GM19238 (cell line): Measurements from ENCODE around the gene CGNL1.

Source experiments
- DNase-seq: peaks from one replicate; pipeline ENCODE4 v3.0.0; 2011; ENCODE audit warnings: low spot score; ENCODE audit not compliant: insufficient read length

Gene CGNL1

DNA sequence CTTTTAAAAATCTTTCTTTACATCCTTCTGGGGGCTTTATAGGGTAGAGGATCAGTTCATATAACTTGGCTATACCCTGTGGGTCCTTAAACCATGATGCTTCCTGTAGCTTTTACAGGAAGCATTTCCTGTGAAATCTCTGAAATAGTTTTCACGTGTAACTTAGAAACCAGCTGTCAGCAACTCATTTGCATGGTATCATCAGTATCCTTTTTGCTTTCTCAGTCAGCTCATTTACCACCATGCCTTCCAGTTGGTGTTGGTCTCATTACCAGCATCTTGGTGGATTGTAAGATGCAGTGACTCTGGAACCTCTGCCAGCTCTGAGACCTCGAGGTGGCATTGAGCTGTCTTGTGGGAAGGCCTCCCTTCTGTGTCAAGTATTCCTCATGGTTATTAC lies 118.7 kb downstream of the CGNL1 start:
- DNase-seq: no peak

DNA sequence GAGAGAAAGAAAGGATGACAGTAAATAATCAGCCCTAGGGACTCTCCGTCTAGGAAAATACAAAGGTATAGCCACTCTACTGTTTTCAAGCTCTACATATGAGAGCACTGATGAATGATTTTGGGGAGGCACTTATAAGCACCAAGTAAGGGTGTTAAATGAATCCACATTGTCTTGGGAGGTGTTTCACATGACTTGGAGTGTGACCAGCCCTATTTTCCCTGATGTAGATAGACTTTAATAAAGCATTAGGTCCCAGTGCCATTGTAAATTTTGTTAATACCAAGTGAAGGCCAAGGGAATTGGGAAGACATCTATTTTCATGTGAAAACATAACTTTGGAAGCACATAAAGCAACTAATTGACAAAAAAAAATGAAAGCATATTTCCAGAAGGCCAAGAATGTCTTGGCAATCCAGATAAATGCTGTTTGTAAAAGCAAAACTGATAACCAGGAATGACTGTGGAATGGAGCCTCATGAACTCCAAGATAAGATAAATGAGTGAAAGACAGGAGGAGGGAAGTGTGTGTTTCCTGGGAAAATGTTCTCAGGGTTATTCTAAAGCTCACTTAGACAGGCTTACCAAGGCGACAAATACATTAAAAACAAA lies 119.4 kb downstream of the CGNL1 start:
- DNase-seq: no peak

DNA sequence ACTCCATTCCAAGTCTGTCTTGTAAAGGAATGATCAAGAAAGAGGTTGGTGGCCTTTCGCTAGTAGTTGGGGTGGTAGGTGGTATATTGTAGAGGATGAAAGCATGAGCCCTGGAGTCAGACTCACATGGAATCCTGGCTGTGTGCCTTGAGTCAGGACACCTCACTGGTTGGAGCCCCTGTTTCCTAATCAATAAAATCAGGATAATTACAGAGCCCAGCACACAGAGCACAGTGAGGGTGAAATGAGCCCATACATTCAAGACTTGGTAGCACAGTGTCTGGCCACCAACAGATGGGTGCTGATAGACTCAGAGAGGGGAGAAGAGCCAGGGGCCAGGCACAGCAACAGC lies 120.3 kb downstream of the CGNL1 start:
- no peak for DNase-seq

DNA sequence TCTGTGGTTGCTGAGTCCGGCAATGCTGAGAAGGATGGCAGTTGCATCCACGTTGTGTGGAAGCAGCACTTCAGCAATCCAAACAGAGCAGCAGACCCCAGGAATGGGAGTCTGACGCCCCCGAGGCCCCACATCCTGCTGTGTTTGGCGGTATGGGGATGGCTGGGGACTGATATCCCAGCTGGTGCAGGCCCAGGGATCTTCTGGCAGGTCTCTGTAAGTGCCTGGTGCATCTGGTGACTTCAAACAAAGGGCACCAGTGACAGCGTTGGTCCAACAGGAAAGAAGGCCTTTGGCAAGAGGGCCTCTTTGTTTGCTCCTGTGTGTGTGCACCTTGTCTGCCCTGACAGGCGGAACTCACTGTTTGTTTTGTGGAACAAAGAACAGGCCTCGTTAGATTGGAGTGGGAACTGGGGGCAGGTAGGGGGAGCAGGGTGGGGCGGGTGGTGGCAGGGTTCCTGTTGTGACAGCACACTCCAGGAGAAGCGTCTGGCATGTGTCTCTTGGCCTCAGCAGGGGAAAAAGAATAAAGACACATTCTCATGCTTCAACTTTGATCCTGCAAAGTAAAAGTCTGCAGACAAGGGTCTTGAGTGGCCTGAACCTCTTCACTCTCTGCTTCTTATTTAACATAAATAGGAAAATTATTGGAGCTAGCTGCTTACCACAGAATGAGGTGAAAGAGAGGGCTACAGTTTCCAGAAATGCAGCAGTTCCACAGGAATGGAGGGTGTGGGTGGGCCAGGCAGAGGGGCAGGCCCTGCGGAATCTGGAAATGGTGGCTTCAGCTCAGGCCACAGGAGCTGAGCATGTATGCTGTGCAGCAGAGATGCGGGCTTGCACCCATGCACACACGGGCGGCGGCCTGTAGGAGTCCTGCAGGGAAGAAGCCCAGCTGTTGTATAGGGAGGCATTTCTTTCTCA lies 120.9 kb downstream of the CGNL1 start:
- no peak for DNase-seq

DNA sequence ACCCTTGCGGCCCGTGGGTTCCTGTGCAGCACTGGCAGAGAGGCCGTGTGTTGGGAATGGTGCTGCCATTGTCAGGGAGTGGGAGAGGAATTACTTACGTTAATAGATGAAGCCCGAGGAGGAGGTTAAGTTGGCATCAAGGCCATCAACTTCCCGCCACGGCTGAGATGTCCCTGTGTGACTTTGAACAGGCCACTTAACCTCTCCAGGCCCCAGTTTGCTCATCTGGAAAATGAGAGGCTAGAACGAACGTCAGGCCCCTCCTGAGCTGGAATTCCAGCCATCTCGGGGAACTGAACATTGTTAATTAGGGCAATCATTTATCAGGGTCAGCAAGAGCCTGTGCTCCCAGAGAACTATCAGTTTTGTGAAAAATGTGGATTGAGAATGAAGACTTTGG lies 124.0 kb downstream of the CGNL1 start:
- DNase-seq: no peak

DNA sequence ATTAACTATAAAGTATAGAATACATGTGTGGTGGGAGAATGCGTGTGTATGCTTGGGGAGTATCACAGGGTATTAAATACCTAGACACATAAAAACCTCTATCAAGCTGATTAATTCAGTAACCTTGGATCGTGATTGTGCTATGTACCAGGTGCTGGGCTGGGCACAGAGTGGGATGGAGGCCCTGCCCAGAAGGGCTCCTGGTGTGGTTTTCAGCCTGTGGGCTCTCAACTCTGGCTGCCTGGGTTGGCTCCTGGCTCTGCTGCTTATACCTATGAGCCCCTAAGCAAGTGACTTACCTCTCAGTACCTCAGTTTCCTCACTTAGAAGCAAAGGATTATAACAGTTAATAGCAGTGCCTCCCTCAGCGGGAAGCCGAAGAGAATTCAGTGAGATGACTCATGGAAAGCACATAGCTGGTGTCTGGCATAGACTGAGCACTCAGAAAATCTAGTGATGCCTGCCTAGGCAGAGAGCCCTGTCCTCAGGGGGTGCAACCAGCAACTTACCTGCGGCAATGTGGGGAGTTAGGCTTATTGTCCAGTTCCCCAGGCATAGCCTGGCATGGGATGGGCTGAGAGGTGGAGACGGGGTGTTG lies 124.8 kb downstream of the CGNL1 start:
- DNase-seq: no peak

DNA sequence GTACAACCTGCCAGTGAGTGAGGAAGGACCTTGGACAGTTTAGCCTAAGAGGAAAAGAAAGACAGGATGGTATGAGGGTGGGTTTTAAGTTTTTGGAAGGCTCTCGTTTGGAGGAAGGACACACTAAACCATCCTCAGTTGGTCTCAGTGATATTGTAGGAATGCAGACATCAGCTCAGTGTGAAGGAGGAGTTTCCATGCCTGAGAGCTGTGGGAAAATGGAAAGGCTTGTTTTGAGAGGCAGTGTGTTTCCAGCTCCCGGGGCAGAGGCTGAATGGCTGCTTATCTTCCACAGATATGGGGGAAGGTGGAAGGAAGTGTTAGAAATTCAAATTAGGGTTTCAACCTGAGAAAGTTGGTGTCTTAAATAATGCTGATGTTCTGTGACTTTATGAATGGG lies 125.8 kb downstream of the CGNL1 start:
- DNase-seq: no peak

DNA sequence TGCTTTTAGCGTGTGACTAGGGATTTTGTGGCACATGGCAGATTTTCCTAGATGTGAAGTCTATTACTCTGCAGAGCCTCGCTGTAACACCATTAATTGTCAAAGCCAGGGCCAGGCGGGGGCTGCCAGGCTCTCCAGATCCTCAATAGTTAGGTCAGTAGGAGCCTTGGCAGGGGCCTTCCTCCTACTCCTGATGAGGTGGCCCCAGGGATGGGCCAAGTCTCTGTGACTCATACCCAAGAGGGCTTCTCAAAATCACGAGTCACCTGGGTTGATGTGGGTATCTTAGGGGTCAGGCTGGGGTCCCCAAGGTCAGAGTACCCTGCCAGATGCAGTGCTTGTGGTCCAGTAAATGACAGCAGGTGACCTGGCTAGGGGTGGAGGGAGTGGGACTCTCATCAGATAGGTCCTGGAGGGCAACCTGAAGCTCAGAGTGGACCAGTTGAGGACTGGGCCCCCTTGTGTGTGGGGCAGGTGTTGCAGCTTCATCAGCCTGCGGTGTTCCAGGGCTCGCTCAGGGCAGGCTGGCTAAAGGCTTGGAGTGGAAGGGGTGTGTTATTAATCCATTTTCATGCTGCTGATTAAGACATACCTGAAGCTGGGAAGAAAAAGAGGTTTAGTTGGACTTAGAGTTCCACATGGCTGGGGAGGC lies 126.9 kb downstream of the CGNL1 start:
- no peak for DNase-seq

DNA sequence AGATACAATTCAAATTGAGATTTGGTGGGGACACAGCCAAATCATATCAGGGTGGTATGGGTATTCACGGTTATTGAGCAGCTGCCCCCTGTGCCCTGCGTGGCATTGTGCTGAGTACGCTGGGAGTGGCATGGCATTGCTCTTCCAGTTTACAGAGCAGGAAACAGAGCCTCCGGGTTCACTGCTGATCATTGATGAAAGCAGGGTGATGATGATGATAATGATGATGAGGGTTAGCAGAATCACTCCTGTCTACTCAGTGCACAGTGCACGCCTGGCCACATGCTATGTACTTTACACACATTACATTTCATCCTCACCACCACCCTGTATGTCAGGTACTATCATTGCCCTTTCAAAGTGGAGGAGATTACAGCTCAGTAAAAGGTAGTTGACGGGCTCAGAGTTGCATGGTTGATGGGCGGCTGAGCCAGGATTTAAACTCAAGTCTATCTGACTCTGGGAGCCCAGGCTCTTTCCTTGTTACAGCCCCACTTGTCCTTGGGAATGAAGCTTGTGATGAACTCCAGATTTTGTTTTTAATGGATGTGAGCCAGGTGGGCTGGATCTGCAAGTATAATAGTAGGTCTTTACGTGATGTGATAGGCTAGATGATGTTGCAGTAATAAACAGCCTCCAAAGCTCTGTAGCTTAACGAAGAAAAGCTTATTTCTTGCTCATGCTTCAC lies 127.8 kb downstream of the CGNL1 start:
- DNase-seq: no peak

DNA sequence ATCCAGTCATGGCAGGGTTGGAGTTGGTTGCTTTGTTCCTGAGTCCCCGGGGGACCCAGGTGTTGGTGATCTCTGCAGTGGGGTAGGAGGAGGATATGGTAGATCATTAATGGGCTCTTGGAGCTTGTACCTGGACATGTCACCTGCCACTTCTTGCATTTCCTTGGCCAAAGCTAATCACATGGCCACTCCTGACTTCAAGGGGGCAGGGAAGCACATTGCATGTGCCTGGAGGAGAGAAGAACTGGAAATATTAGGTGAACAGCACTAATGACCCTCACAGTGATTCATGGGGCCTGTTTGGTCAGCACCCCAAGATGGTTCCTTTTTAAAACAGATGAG lies 128.3 kb downstream of the CGNL1 start:
- no peak for DNase-seq

DNA sequence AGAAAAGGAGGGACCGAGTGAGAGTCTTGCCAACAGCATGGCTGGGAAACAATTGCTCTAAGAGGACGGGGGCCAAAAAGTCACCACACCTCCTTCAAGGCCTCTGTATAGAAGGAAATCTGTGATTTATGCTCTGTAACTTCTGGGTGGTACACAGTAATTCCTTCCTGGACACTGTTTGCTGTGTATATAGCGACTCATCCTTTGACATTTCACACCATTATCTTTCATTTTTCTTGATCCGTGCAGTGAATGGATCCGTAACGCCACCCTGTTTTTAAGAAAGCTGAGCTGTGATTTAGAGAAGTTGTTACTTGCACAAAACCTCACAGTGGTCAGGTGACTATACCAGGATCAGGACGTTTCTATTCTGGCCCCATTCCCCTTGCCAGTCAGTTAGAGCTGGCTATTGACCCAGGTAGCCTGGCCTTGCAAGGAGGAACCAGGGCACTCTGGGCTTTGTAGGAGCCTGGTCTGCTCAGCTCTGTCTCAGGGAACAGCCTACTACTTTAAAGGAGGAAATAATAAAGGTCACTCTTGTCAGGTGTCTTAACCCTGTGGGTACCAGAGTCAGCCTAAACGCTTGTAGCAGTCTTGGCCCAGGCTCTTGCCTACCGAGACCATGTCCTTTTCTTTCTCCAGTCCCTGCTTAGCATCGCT lies 128.9 kb downstream of the CGNL1 start:
- no peak for DNase-seq

DNA sequence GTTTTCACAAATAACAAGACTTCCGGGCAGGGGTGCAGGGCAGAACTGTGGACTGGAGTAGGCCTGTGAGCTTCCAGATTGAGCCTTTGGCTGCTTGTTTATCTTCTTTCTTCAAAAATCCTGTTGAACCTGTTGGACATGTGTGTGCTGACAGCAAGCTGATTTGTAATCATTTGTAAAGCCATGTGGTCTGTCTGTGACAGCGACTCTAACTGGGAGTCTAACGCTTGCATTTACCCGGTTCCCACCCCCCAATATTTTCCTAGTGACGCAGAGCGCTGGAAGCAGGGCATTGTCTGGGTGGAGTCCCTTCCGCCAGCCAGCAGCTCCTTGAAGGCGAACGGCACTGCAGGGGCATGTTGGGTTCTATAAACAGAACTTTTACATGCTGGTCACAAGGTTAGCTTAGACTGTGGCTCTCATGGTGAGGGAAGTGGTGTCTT lies 129.7 kb downstream of the CGNL1 start:
- no peak for DNase-seq

DNA sequence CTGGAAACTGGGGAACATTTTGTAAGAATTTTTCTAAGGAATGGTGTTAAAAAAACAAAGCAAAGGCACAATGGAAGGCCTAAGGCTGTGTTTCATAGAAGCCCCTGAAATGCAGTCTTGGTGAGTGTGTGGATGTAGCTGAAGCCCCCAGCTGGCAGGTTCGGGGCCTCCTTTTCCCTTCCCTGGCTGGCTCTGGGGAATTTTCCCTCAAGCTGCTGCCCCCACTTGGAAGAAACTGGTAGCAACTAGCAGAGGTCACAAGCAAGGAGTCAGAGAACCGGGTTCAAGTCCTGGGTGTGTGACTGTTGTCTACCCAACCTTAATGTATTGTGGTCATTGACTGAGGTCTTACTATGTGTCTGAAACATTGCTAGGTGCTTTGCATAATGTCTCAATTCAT lies 130.1 kb downstream of the CGNL1 start:
- DNase-seq: no peak

DNA sequence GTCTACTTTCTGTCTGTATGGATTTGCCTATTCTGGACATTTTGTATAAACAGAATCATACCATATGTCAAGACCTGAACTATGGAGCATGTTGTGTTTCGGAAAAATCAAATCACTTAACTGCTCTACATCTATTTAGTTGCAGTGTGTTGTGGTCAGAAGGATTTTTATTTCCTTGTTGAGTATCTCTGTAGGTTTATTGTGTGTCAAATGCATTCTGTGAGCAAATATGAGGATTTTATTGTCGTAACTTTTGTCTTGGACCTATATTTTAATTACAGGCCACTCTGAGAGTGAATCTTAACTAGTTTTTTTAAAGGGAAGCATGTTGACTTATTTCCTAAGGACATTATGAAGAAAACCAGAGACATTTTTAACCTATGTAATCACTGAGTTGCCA lies 130.8 kb downstream of the CGNL1 start:
- DNase-seq: no peak

DNA sequence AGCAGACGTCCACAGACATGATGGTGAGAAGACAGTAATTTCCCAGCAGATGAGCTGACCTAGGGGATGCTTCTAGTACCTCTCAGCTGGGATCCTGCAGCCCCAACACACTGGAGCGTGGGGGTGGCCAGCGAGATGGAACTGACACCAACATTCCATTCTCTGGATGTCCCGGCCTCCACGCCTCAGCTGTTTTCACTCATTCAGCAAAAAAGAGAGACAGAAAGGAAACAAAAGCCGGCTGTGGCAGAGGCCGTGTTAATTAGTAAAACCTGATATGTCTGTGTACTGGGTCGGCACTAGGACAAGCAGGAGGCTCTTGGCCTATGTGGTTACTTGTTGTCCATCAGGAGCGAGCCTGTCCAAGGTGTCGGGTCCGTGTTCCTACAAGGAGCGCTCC lies 132.8 kb downstream of the CGNL1 start:
- no peak for DNase-seq

DNA sequence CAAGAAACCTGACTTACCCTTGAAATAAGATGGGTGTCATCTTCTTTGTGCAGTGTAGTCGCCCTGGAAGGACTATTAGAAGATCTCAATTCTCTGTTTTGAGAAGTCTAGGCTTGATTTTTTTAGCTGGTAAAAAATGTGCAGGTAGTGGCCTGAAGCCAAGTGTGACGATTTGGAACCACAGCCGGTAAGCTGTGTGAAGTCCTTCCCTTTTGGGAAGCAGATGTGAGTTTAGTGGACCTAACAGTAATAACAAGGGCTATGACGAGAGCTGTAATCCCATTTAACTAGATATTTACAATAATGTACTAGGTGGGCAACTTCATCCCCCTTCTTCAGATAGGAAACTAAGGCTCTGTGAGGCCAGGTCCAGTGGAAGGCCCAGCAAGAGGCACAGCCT lies 133.7 kb downstream of the CGNL1 start:
- DNase-seq: no peak

DNA sequence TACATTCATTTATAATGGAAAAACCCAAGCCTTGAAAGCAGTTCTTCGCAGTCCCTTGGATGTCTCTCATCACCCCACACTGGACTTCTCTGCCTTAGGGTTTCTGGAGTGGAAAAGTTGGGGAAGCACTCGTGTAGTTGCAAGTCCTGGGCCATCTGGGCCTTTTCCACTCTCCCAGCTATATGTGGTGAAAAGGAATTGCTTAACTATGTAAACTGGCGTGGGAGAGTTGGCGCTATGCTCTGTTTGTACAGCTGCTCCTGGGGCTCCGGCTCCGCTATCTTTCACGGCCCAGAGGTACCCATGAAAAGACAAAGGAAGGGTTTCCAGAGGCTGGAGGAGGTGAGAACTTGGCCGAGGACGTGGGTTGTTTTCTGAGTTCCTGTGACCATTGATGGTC lies 134.3 kb downstream of the CGNL1 start:
- DNase-seq: no peak

DNA sequence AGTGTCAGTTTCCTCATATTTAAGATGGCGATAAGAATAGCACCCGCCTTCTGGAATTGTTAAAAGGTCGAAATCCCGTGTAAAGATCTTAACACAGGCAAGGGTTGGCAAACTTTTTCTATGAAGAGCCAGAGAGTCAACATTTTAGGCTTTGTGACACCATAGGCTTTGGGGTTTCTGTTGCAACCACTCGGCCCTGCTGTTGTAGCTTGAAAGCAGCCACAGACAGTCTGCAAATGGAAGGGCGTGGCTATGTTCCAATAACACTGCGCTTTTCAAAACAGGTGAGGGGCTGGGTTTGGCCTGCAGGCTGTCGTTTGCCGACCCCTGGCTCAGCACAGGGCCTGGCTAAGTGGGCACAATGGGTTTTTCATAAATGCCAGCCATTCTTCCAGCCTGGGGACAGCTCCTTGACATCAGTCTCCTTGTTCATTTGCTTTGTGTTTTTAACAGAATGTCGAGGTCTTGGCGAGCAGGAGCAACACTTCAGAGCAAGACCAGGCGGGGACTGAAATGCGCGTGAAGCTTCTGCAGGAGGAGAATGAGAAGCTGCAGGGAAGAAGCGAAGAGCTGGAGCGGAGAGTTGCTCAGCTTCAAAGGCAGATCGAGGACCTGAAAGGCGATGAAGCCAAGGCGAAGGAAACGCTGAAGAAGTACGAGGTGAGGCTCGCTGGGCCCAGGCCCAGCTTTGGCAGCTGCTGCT lies 140.2 kb downstream of the CGNL1 start:
- no peak for DNase-seq

DNA sequence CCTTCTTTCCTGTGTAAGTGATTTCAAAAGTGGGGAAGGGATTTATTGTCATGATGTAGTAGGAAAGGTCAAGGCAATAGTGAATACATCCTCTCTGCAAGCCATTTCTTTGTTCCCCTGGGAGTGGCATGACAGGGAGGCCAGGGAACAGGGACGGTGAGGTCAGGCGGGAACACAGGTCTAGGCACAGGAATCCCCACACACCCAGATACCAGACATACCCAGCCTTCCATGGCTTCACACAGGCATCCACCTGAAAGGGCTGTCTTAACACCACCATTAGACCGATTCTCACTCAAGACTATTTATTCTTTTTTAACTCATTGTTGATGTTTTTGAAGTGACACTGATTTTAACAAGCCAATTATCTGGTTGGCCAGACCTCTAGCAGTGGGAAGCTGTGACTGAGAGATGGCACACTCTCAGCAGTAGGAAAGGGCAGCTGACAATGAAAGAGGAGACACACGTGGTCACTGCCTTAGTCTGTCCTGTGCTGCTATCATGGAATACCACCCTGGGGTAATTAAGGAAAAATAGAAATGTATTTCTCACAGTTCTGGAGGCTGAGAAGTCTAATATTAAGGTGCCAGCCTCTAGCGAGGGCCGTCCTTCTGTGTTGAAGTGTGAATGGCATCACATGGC lies 140.8 kb downstream of the CGNL1 start:
- no peak for DNase-seq

DNA sequence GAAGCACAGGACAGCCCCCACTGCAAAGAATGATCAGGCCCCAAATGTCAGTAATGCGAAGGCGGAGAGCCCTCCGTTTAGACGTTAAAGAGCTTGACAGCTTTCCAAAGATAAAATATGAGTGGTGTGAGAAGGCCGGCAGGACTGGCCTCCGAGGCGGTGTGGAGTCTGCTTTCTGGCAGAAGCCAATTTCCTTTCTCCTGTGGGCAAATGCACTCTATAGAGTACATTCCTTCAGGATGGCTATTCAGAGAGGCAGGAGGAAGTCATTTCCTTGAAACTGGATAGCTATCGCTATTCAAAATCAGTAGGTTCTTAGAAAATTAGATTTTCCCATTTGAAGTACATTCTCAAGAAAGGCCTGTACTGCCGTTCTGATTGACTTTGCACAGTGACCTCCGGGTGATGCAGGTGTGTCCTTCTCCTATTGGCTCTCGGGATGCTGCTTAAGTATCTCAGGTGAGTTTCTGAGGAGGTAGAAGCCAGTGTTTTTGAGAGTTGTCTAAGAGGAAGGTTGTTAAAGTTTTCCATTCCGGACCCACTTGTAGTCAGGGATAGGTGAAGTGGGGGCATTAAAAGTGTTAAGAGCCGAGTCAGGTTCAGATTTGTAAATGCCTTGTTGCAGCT lies 142.6 kb downstream of the CGNL1 start:
- no peak for DNase-seq
